Subcutaneous abdominal adipose tissue (tissue), 5 donors: ENCODE results near the gene KIAA1671.
"Not testable (repeated sequence)": the region's sequence is repeated elsewhere in the genome, so short reads cannot be mapped to it uniquely, and the experiment has no call there.

Source experiments
- H3K27ac ChIP-seq: one replicate; pipeline ENCODE4 v1.7.0; 2013; ENCODE audit warnings: low read depth, mild to moderate bottlenecking, inconsistent platforms, low read length, moderate library complexity
- H3K27me3 ChIP-seq, 5 donors: one replicate each; pipeline ENCODE4 v1.7.0; 2013; ENCODE audit warnings: low read length in 5 of 5, inconsistent platforms in 1 of 5; ENCODE audit not compliant: control insufficient read depth in 5 of 5, insufficient read depth in 4 of 5
- H3K36me3 ChIP-seq, 5 donors: one replicate each; pipeline ENCODE4 v1.7.0; 2013; ENCODE audit warnings: low read length in 5 of 5; ENCODE audit not compliant: control insufficient read depth in 5 of 5, insufficient read depth in 5 of 5
- H3K4me1 ChIP-seq, 5 donors: one replicate each; pipeline ENCODE4 v1.7.0; 2013; ENCODE audit warnings: low read length in 5 of 5, mild to moderate bottlenecking in 3 of 5, moderate library complexity in 1 of 5; ENCODE audit not compliant: control insufficient read depth in 5 of 5, insufficient read depth in 5 of 5
- H3K4me3 ChIP-seq, 5 donors: one replicate each; pipeline ENCODE4 v1.7.0; 2013; ENCODE audit warnings: low read length in 5 of 5, low read depth in 1 of 5
- H3K9ac ChIP-seq, 5 donors: one replicate each; pipeline ENCODE4 v1.7.0; 2013; ENCODE audit warnings: low read length in 5 of 5, mild to moderate bottlenecking in 4 of 5, moderate library complexity in 3 of 5
- H3K9me3 ChIP-seq, 5 donors: one replicate each; pipeline ENCODE4 v1.7.0; 2013; ENCODE audit warnings: low read length in 5 of 5; ENCODE audit not compliant: control insufficient read depth in 5 of 5
- donor health status: healthy.
- donor health status: healthy.
- donor health status: healthy.
- donor health status: healthy.
- donor health status: healthy.

The KIAA1671 gene

GRCh38 chr22:24951942-24952836 is at the start of gene KIAA1671:
Gene KIAA1671, plus strand, starts transcription at chr22:24952716. Its CDS starts 75,284 bp downstream, at chr22:25028000.
- Histone ChIP-seq H3K36me3 (no peaks in the 10 kb centered on the region), H3K27me3 (peaks cover 6 to 22% (median 15%) of the 10 kb centered on the region in 5 donors), H3K9ac (peak within 1 kb of the TSS; percentile 58 to 87 (median 69)), H3K27ac (peak within 1 kb of the TSS; percentile 84), H3K9me3 (no peaks in the 10 kb centered on the region), H3K4me3 (peak within 1 kb of the TSS; percentile 71 to 85 (median 83)), H3K4me1 (peaks cover 0 to 27% (median 23%) of the 10 kb centered on the region in 5 donors)

DNA sequence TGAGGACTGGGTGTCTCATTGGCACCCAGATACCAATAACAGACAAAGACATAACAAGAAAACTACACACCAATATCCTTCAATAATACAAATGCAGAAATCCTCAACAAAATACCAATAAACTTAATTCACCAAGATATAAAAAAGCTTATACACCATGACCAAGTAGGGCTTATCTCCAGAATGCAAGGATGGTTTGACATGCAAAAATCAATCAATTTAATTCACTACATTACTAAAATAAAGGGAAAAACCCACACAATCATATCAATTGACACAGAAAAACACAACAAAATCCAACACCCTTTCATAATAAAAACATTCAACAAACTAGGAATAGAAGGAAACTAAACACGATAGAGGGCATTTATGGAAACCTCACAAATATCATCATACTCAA is 46.6 kb upstream of the KIAA1671 start:
- no peak overlapping the region for H3K27ac ChIP-seq
- no peaks in the 10 kb centered on the region for H3K36me3 ChIP-seq
- no peak overlapping the region for H3K4me3 ChIP-seq
- no peak overlapping the region for H3K9ac ChIP-seq
- H3K4me1 ChIP-seq, result no peaks in the 10 kb centered on the region
- H3K9me3 ChIP-seq, result peaks cover 5 to 19% (median 13%) of the 10 kb centered on the region in 5 donors
- H3K27me3 ChIP-seq, result no peaks in the 10 kb centered on the region

- H3K9me3 ChIP-seq, result peaks cover 5 to 19% (median 13%) of the 10 kb centered on the region in 5 donors
- not testable (repeated sequence) for H3K4me1 ChIP-seq, H3K4me3 ChIP-seq, H3K27ac ChIP-seq, H3K9ac ChIP-seq, H3K36me3 ChIP-seq, H3K27me3 ChIP-seq
Observed at GRCh38 chr22:24907101-24907500, 45.4 kb upstream of the KIAA1671 start.

DNA sequence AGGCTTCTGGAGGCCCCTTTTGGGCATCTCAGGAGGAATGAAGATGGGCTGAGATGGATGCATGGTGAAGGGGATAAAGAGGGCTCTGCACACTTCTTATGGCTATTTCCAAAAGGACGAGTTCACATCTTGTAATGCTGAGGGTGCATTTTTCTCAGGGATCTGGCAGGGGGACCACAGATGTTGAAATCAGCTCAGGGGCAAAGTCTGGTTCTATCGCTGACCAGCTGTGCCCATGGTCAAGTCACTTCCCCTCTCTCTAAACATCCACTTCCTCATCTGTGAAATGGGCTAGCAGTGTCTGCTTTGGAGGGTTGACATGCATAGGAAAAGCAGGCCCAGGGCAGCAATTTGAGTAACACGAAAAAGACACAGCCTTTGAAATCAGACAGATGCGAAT is 32.5 kb upstream of the KIAA1671 start:
- no peaks in the 10 kb centered on the region for H3K36me3 ChIP-seq

DNA sequence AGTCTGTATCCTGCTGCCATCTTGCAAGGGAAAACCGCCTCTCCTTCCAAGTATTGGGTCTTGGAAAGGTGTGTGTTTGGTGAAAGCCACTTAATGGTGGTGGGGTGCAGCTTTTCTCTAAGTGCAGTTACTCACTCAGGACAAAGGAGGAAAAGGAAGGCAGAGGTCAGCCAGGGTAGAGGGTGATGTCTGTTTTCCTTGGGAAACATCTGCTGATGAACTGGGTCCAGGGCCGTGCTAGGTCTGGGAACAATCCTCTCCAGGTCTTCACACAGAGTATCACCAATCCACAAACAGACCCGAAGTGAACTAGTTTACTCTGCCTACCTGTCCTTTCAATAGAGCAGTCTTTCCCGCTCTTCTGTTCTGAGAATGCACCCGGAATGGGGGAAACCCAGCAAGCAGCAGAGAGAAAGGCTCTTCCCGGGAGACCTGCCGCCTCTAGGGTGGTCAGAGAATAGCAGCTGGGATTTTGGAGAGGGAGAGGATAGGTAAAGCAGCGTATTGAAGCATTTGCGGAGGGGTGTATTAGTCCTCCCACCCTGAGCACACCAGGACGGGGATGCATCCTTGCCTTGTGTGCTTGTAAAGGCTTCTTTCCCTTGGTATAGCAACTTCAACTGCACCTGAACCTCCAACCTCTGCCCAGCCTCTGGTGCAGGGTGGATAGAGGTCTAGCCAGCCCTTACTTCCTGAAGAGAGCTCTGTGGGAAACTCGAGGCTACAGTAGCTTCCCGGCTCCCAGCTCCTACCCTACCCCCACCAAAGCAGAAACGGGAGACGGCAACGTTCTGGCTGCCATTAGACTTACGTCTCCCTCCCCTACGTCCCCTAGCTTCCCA is 26.7 kb upstream of the KIAA1671 start:
- H3K27me3 ChIP-seq, result peaks cover 0 to 10% (median 5%) of the 10 kb centered on the region in 5 donors
- peaks cover 4 to 6% (median 6%) of the 10 kb centered on the region in 5 donors for H3K9me3 ChIP-seq
- H3K4me1 ChIP-seq, result peaks cover 0 to 5% (median 0%) of the 10 kb centered on the region in 5 donors
- H3K9ac ChIP-seq, result no peak overlapping the region
- H3K27ac ChIP-seq, result no peak overlapping the region
- H3K36me3 ChIP-seq, result no peaks in the 10 kb centered on the region
- H3K4me3 ChIP-seq, result no peak overlapping the region

More for the DNA sequence above, 32.5 kb upstream of the KIAA1671 start:
- Histone ChIP-seq H3K9ac (no peak overlapping the region), H3K27ac (no peak overlapping the region), H3K27me3 (peaks cover 0 to 3% (median 0%) of the 10 kb centered on the region in 5 donors), H3K4me3 (no peak overlapping the region), H3K4me1 (no peaks in the 10 kb centered on the region), H3K9me3 (no peaks in the 10 kb centered on the region)

DNA sequence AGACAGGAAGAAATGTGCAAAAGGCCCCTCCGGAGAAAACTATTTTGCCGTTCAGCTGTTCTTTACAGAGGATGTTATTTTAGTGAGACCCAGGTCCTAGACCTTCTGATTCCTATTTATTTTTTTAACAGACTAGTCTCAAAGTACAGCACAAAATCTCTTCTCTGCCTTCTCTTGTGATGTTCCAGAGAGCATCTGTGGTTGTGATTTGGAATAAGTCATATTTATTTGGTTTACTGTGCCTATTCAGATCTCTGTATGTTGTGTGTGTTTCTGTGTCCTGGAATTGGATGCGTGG is 26.1 kb upstream of the KIAA1671 start:
- Histone ChIP-seq H3K4me1 (peaks cover 0 to 5% (median 0%) of the 10 kb centered on the region in 5 donors), H3K9ac (no peak overlapping the region), H3K27ac (no peak overlapping the region), H3K9me3 (peaks cover 4 to 6% (median 6%) of the 10 kb centered on the region in 5 donors), H3K27me3 (peaks cover 0 to 12% (median 5%) of the 10 kb centered on the region in 5 donors), H3K36me3 (no peaks in the 10 kb centered on the region), H3K4me3 (no peak overlapping the region)

DNA sequence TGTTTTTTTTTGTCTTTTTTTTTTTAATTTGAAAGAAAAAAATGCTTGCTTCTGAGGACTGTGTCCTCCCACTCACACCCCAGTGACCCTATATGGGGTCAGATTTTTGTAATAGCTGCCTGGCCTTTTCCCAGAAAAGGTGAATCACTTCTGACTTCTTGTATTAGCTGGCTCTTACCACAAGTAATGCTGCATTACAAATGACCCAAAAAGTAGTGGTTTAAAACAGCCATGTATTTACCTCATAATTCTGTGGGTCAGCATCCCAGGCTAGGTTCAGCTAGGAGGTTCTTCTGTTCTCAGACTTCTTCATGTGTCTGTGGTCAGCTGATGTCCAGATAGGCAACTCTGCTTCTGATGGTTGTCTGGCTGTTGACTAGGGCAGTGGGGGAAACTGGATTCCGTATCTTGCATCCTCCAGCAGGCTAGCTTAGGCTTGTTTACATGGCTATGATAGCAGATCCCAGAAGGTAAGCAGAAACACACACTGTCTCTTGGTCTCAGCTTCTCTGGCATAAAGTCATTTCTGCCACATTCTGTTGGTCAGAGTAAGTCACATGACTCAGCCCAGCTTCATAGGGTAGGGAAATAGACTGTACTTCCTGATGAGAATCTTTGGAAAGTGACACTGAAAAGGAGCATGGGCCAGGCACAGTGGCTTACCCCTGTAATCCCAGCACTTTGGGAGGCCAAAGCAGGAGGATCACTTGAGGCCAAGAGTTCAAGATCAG is 25.5 kb upstream of the KIAA1671 start:
- Histone ChIP-seq H3K9me3 (peaks cover 4 to 6% (median 6%) of the 10 kb centered on the region in 5 donors), H3K36me3 (no peaks in the 10 kb centered on the region), H3K27me3 (peaks cover 0 to 12% (median 5%) of the 10 kb centered on the region in 5 donors), H3K4me3 (no peak overlapping the region), H3K4me1 (peaks cover 0 to 5% (median 0%) of the 10 kb centered on the region in 5 donors), H3K27ac (no peak overlapping the region), H3K9ac (no peak overlapping the region)

- peaks cover 0 to 12% (median 7%) of the 10 kb centered on the region in 5 donors for H3K27me3 ChIP-seq
- H3K4me3 ChIP-seq, result no peak overlapping the region
- peaks cover 0 to 5% (median 0%) of the 10 kb centered on the region in 5 donors for H3K4me1 ChIP-seq
- no peaks in the 10 kb centered on the region for H3K36me3 ChIP-seq
- no peak overlapping the region for H3K27ac ChIP-seq
- H3K9me3 ChIP-seq, result peaks cover 4 to 6% (median 6%) of the 10 kb centered on the region in 5 donors
- H3K9ac ChIP-seq, result no peak overlapping the region
Observed at GRCh38 chr22:24928322-24928721, 24.2 kb upstream of the KIAA1671 start.

DNA sequence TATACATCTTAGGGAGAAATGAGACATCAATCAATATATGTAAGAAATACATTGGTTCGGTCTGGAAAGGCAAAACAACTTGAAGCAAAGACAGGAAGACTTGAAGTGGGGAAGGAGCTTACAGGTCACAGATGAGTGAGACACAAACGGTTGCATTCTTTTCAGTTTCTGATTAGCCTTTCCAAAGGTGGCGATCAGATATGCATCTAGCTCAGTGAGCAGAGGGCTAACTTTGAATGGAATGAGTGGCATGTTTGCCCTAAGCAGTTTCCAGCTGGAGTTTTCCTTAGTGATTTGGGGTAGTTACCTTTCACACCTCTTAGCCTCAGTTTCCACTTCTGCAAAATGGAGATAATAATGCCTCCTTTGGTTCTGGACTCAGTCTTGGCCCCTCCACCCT is 21.8 kb upstream of the KIAA1671 start:
- Histone ChIP-seq H3K27ac (no peak overlapping the region), H3K36me3 (no peaks in the 10 kb centered on the region), H3K4me3 (no peak overlapping the region), H3K9me3 (peaks cover 4 to 6% (median 6%) of the 10 kb centered on the region in 5 donors), H3K27me3 (peaks cover 0 to 10% (median 4%) of the 10 kb centered on the region in 5 donors), H3K9ac (no peak overlapping the region), H3K4me1 (peaks cover 0 to 5% (median 0%) of the 10 kb centered on the region in 5 donors)
